PC-3 (cell line): ENCODE data around the gene SPATA17. TPM values are rescaled to one million over a fixed set of nuclear protein-coding genes. Genes with fewer than 3 reads are reported as not detected.

Experiments used
- ATAC-seq: fragments of 200-7000 bp; cut with Tn5 transposase; 2 replicates; pipeline ENCODE4 v1.9.1; 2020; ENCODE audit warnings: mild to moderate bottlenecking, moderate library complexity
- BruUV-seq: library from RNA; stranded (reverse); fragments of 400-500 nt; replicated peaks from 2 replicates; lab custom pipeline; 2021; lab: Mats Ljungman, UMichigan
- CTCF ChIA-PET: fragments of 300-600 bp; sonication (Branson Sonifier 250); formaldehyde crosslinking; loops from one replicate; lab custom pipeline; 2022; ENCODE audit warnings: antibody characterized with exemption; lab: Charles Lee
- POLR2A ChIA-PET: fragments of 300-600 bp; sonication (Branson Sonifier 250); formaldehyde crosslinking; loops from one replicate; lab custom pipeline; 2022; ENCODE audit warnings: antibody characterized with exemption; ENCODE audit not compliant: unreplicated experiment; lab: Charles Lee
- DNase-seq: peaks from one replicate; pipeline ENCODE4 v3.0.0-alpha.2; 2015
- H2AFZ ChIP-seq: fragments of 300-600 bp; sonication (generic); 2 replicates; pipeline ENCODE4 v1.6.0; 2016; ENCODE audit warnings: antibody characterized with exemption, low read length
- H3F3A ChIP-seq: fragments of 300-600 bp; sonication (generic); one replicate; pipeline ENCODE4 v1.6.0; 2017; ENCODE audit warnings: antibody characterized with exemption, low read length, control low read depth, mild to moderate bottlenecking; ENCODE audit not compliant: unreplicated experiment
- H3K27ac ChIP-seq: fragments of 300-600 bp; sonication (generic); 2 replicates; pipeline ENCODE4 v1.5.1; 2016; ENCODE audit warnings: mild to moderate bottlenecking, low read length
- H3K27me3 ChIP-seq: fragments of 300-600 bp; sonication (generic); 2 replicates; pipeline ENCODE4 v1.6.1; 2016; ENCODE audit warnings: low read length, mixed read lengths
- H3K36me3 ChIP-seq: fragments of 300-600 bp; sonication (generic); 2 replicates; pipeline ENCODE4 v1.6.1; 2016; ENCODE audit warnings: low read depth, mixed run types, low read length, mixed read lengths
- H3K4me1 ChIP-seq: fragments of 300-600 bp; sonication (generic); 2 replicates; pipeline ENCODE4 v1.5.1; 2016; ENCODE audit warnings: low read length; ENCODE audit not compliant: insufficient read depth
- H3K4me2 ChIP-seq: fragments of 300-600 bp; sonication (generic); 2 replicates; pipeline ENCODE4 v1.6.0; 2016; ENCODE audit warnings: low read length
- H3K4me3 ChIP-seq: fragments of 300-600 bp; sonication (generic); 2 replicates; pipeline ENCODE4 v1.5.1; 2016; ENCODE audit warnings: mild to moderate bottlenecking, low read length, mixed read lengths
- H3K79me2 ChIP-seq: fragments of 300-600 bp; sonication (generic); 2 replicates; pipeline ENCODE4 v1.6.1; 2017; ENCODE audit warnings: low read length, mixed read lengths
- H3K9ac ChIP-seq: fragments of 300-600 bp; sonication (generic); 2 replicates; pipeline ENCODE4 v1.6.0; 2016; ENCODE audit warnings: mild to moderate bottlenecking, low read length
- H3K9me2 ChIP-seq: fragments of 300-600 bp; sonication (generic); replicated peaks from 2 replicates; pipeline ENCODE4 v1.6.1; 2016; ENCODE audit warnings: mixed run types, low read length, mixed read lengths
- H3K9me3 ChIP-seq: fragments of 300-600 bp; sonication (generic); 2 replicates; pipeline ENCODE4 v1.6.1; 2016; ENCODE audit warnings: low read length, mixed read lengths
- H4K20me1 ChIP-seq: fragments of 300-600 bp; sonication (generic); 2 replicates; pipeline ENCODE4 v1.6.1; 2016; ENCODE audit warnings: low read length, mixed read lengths
- CTCF ChIP-seq: fragments of 300-600 bp; sonication (generic); conservative IDR thresholded peaks from 2 replicates; pipeline ENCODE4 v1.5.1; 2017; ENCODE audit warnings: antibody characterized with exemption, low read depth, mild to moderate bottlenecking, low read length
- EZH2 ChIP-seq: fragments of 300-600 bp; sonication (generic); IDR thresholded peaks from one replicate; pipeline ENCODE4 v1.6.1; 2017; ENCODE audit warnings: antibody characterized with exemption, mild to moderate bottlenecking, low read length; ENCODE audit not compliant: unreplicated experiment
- EZH2phosphoT487 ChIP-seq: fragments of 300-600 bp; sonication (generic); IDR thresholded peaks from 2 replicates; pipeline ENCODE4 v1.6.1; 2018; ENCODE audit warnings: mild to moderate bottlenecking, antibody characterized with exemption, low read length, borderline replicate concordance
- intact Hi-C: fragments of 100-400 bp; cut with micrococcal nuclease; formaldehyde crosslinking; loops from 2 replicates; pipeline ENCODE4 v1.9.0; 2023
- total RNA-seq: library from RNA; depleted of rRNA; stranded (reverse); fragments of >200 nt; gene quantifications from 2 replicates; pipeline ENCODE4 v1.2.3, GENCODE V29; 2014; rRNA removed

The SPATA17 gene
- total RNA-seq, 1 experiment from 2014 or later, result 3.3 TPM

GRCh38 chr1:217911908-217912307 is 280.8 kb downstream of the SPATA17 start:
- no TSS peak for BruUV-seq
- Histone ChIP-seq H4K20me1 (no peaks in the 10 kb centered on the region), H3K9me2 (no peaks in the 10 kb centered on the region), H3K9me3 (no peaks in the 10 kb centered on the region), H3K36me3 (no peaks in the 10 kb centered on the region), H3K27ac (no peak overlapping the region), H3K4me3 (no peak overlapping the region), H3K9ac (no peak overlapping the region), H3F3A (no peaks in the 10 kb centered on the region), H3K79me2 (no peaks in the 10 kb centered on the region), H3K4me2 (no peak overlapping the region), H3K27me3 (no peaks in the 10 kb centered on the region), H3K4me1 (0 out of 2 replicates have a peak, but pooled peaks cover 6% of the 10 kb centered on the region), H2AFZ (no peak overlapping the region)
- intact Hi-C loops, result loop anchor here (10.0 kb wide), 1 partner anchor 567 kb away; no protein-coding TSS in a partner anchor
- DNase-seq, result peak; percentile 67
- POLR2A ChIA-PET, result no interaction called here
- CTCF ChIA-PET, result interaction anchor here (0.7 kb wide), 1 partner anchor 911 kb away, joined by 3 read pairs; no protein-coding TSS in a partner anchor
- peak; percentile 74 for ATAC-seq
- TF ChIP-seq EZH2, result no peak
- peak; percentile 91 for TF ChIP-seq CTCF
- no peak for TF ChIP-seq EZH2phosphoT487

GRCh38 chr1:217917281-217917887 is 286.2 kb downstream of the SPATA17 start:
- Histone ChIP-seq H3K27me3 (no peaks in the 10 kb centered on the region), H3K9me3 (no peaks in the 10 kb centered on the region), H3K4me2 (no peak overlapping the region), H3F3A (no peaks in the 10 kb centered on the region), H3K27ac (no peak overlapping the region), H3K9ac (no peak overlapping the region), H4K20me1 (no peaks in the 10 kb centered on the region), H3K4me1 (peaks cover 11% of the 10 kb centered on the region), H3K36me3 (no peaks in the 10 kb centered on the region), H3K9me2 (no peaks in the 10 kb centered on the region), H3K4me3 (no peak overlapping the region), H2AFZ (no peak overlapping the region), H3K79me2 (no peaks in the 10 kb centered on the region)
- intact Hi-C loops, result loop anchor here (1.0 to 10.0 kb wide), 2 partner anchors 254 to 573 kb away; no protein-coding TSS in a partner anchor
- peak; percentile 47 for TF ChIP-seq CTCF
- no peak for TF ChIP-seq EZH2
- TF ChIP-seq EZH2phosphoT487, result no peak
- ChIA-PET POLR2A (no interaction called here), CTCF (no interaction called here)
- no TSS peak for BruUV-seq
- ATAC-seq (peak; percentile 45), DNase-seq (peak; percentile 56)

GRCh38 chr1:217919683-217920388 is 288.7 kb downstream of the SPATA17 start:
- CTCF ChIA-PET, result no interaction called here
- no peaks in the 10 kb centered on the region for H3K36me3 ChIP-seq
- H3K27ac ChIP-seq, result no peak overlapping the region
- H4K20me1 ChIP-seq, result no peaks in the 10 kb centered on the region
- no peaks in the 10 kb centered on the region for H3K79me2 ChIP-seq
- no peak overlapping the region for H3K4me2 ChIP-seq
- H3K9ac ChIP-seq, result no peak overlapping the region
- intact Hi-C loops, result loop anchor here (2.0 to 10.0 kb wide), 2 partner anchors 245 to 575 kb away; no protein-coding TSS in a partner anchor
- H3K9me2 ChIP-seq, result no peaks in the 10 kb centered on the region
- no peak overlapping the region for H2AFZ ChIP-seq
- H3K27me3 ChIP-seq, result no peaks in the 10 kb centered on the region
- H3K4me3 ChIP-seq, result no peak overlapping the region
- ATAC-seq (no peak), DNase-seq (no peak)
- BruUV-seq, result no TSS peak
- no peak for TF ChIP-seq EZH2
- H3K4me1 ChIP-seq, result peaks cover 11% of the 10 kb centered on the region
- H3K9me3 ChIP-seq, result no peaks in the 10 kb centered on the region
- POLR2A ChIA-PET, result no interaction called here
- H3F3A ChIP-seq, result no peaks in the 10 kb centered on the region

Other genes starting within 250 kb of the SPATA17 start
- gene GPATCH2, start 254 bp upstream of the SPATA17 start, total RNA-seq, result 11.9 and 17.2 TPM in 2 replicates